ENCODE data around the gene SLC24A3.
A peak's percentile ranks its signal among the peaks of the same experiment; 100 is the strongest.

Gene SLC24A3

DNA sequence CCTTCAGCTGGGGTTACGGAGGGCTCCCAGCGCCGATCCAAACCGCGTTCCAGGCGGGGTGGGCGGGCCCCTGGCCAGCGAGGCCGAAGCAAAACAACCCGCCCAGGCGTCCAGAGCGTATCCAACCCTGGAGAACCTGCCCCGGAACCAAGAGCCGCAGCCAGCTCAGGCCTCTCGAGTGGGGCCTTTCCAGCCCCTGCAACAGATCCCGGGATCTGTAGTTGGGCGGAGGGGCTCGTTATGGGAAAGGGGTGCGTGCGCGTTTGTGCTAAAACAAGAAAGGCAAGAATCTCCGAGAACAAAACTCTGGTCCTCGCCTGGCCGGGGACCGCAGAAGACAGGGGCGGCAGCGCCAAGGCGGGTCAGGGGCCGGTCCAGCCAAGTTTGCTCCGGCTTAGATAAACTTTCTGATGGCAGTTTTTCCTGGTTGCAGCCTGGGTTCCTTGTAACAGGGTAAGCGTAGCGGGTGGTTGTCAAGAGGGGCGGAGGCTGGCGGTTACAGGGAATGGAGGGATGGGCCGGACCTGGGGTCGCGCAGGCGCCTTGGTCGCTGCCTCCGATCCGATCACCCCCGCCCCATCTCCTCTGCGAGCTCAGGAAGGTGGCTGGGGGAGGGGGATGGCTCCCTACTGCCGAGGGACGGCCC is 545.2 kb downstream of the SLC24A3 start:
- peak overlapping the region; percentile 84 for H3K4me3 ChIP-seq
- H3K9ac ChIP-seq (ENCODE audit: insufficient read length) = peak overlapping the region; percentile 71
- no peaks in the 10 kb centered on the region for H3K9me3 ChIP-seq (ENCODE audit: low read depth, low read length)
- DNase-seq (ENCODE audit: low read depth, low spot score) = no peak
- TF ChIP-seq EZH2 (IDR thresholded peaks at IDR 0.05) (no peak), FOXP2 (optimal IDR thresholded peaks at IDR 0.05; ENCODE audit: control extremely low read depth, extremely low read length, insufficient read depth) (no peak), POLR2AphosphoS5 (IDR thresholded peaks at IDR 0.05; ENCODE audit: borderline replicate concordance, low read depth, low read length) (no peak; the same call in none of the 2 replicates)
- H3K36me3 ChIP-seq (ENCODE audit: insufficient read depth, low read length) = no peaks in the 10 kb centered on the region
- H3K27ac ChIP-seq = peak overlapping the region; percentile 67

DNA sequence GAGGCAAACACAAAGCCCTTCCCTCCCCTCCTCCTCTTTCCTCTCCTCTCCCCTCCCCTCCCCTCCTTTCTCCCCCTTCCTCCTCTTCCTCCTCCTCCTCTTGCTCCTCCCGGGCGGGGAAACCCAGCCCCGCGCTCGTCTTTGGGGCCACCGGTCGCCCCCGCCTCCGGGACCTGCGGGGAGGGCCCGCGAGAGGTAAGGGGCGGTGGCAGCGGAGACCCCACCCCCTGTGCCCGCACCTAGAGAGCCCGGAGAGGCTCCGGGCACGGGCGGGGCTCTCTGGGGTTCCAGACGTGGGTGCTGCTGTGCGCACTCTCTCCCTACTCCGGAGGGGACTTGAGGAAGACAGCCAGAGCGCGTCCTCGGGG is 545.7 kb downstream of the SLC24A3 start, which contains the start of gene RIN2:
Gene RIN2 (plus strand): TSS at position 126 of the 368 bp plus-strand sequence. CDS start 131,344 bp downstream, outside the sequence.
- peak within 1 kb of the TSS; percentile 71 for H3K9ac ChIP-seq (ENCODE audit: insufficient read length)
- H3K9me3 ChIP-seq (ENCODE audit: low read depth, low read length) = no peaks in the 10 kb centered on the region
- no peak for DNase-seq (ENCODE audit: low read depth, low spot score)
- H3K4me3 ChIP-seq = peak within 1 kb of the TSS; percentile 84
- no peaks in the 10 kb centered on the region for H3K36me3 ChIP-seq (ENCODE audit: insufficient read depth, low read length)
- TF ChIP-seq POLR2AphosphoS5 (IDR thresholded peaks at IDR 0.05; ENCODE audit: borderline replicate concordance, low read depth, low read length) (peak; percentile 40), FOXP2 (optimal IDR thresholded peaks at IDR 0.05; ENCODE audit: control extremely low read depth, extremely low read length, insufficient read depth) (no peak)
- peak within 1 kb of the TSS; percentile 67 for H3K27ac ChIP-seq

DNA sequence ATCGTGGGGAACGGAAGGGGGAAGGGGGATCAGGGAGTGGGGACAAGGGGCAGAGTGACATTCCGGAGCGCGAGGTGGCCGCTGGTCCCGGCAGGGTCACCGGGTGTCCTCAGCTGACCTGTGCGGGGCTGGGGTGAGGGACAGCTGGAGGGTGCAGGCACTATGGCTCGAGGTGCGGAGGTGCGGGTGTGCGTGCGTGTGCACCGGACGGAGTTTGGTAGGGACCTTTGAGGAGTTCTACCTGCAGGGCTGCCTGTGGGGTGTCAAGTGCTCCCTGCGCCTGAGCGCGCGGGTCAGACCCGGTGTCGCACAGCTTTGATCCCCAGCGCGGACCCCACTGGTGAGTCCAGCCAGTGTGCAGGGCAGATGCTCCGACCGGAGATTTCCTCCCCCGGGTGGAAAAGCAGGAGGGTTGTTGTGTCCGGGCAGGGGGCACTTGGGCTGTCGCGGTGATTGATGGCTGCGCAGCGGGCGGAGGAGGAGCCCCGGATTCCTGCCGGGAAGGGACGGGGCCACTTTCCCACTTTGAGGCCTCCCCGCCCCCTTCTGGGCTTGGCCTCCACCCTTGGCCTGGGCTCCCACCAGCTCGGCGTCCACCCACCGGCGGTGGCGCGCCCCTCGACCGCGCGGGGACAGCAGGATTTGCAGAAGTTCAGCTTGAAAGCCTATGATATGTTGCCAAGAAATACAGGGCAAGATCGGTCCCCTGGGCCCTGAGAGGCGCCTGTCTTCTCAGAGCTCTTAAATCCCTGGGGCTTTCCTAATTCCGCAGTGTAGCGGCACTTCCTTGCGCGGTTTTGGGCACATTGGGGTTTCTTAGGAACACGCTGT is 546.3 kb downstream of the SLC24A3 start:
- Histone ChIP-seq H3K9me3 (ENCODE audit: low read depth, low read length) (no peaks in the 10 kb centered on the region), H3K36me3 (ENCODE audit: insufficient read depth, low read length) (no peaks in the 10 kb centered on the region), H3K27ac (peak overlapping the region; percentile 53), H3K4me3 (peak overlapping the region; percentile 84), H3K9ac (ENCODE audit: insufficient read length) (peak overlapping the region; percentile 66)
- DNase-seq (ENCODE audit: low read depth, low spot score) = peak; percentile 87
- TF ChIP-seq EZH2 (IDR thresholded peaks at IDR 0.05) (no peak), FOXP2 (optimal IDR thresholded peaks at IDR 0.05; ENCODE audit: control extremely low read depth, extremely low read length, insufficient read depth) (no peak), POLR2AphosphoS5 (IDR thresholded peaks at IDR 0.05; ENCODE audit: borderline replicate concordance, low read depth, low read length) (peak; percentile 48; the same call in 1 of the 2 replicates)

- Histone ChIP-seq H3K27ac (no peak overlapping the region), H3K36me3 (ENCODE audit: insufficient read depth, low read length) (no peaks in the 10 kb centered on the region), H3K9me3 (ENCODE audit: low read depth, low read length) (no peaks in the 10 kb centered on the region), H3K9ac (ENCODE audit: insufficient read length) (no peak overlapping the region), H3K4me3 (no peak overlapping the region)
- TF ChIP-seq EZH2 (IDR thresholded peaks at IDR 0.05) (no peak), POLR2AphosphoS5 (IDR thresholded peaks at IDR 0.05; ENCODE audit: borderline replicate concordance, low read depth, low read length) (no peak), FOXP2 (optimal IDR thresholded peaks at IDR 0.05; ENCODE audit: control extremely low read depth, extremely low read length, insufficient read depth) (no peak)
- DNase-seq (ENCODE audit: low read depth, low spot score) = no peak
Measured at GRCh38 chr20:19760371-19760721, 547.9 kb downstream of the SLC24A3 start.

DNA sequence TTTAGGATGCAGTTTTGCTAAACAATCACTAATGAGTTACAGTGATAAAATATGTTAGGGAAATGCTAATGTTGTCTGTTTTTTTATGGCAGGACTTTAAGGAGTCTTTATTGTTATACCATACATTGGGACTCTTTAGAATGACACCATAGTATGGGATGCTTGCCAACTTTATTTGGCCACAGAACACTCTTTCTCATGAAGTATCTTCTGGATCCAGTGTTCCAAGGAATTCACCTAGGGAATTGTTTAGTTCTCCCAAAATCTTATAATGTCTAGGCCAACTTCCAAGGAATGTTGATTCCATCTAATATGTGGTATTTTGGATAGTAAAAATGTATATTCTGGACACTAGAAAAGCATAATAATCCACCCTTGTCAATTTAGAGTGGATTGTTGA is 548.9 kb downstream of the SLC24A3 start:
- Histone ChIP-seq H3K27ac (peak overlapping the region; percentile 55; the same call in 1 of the 2 replicates), H3K9me3 (ENCODE audit: low read depth, low read length) (no peaks in the 10 kb centered on the region), H3K36me3 (ENCODE audit: insufficient read depth, low read length) (no peaks in the 10 kb centered on the region), H3K4me3 (no peak overlapping the region), H3K9ac (ENCODE audit: insufficient read length) (no peak overlapping the region)
- DNase-seq (ENCODE audit: low read depth, low spot score) = no peak
- TF ChIP-seq EZH2 (IDR thresholded peaks at IDR 0.05) (no peak), FOXP2 (optimal IDR thresholded peaks at IDR 0.05; ENCODE audit: control extremely low read depth, extremely low read length, insufficient read depth) (no peak), POLR2AphosphoS5 (IDR thresholded peaks at IDR 0.05; ENCODE audit: borderline replicate concordance, low read depth, low read length) (no peak)

GRCh38 chr20:19761841-19762240 is 549.4 kb downstream of the SLC24A3 start:
- no peaks in the 10 kb centered on the region for H3K36me3 ChIP-seq (ENCODE audit: insufficient read depth, low read length)
- H3K27ac ChIP-seq = peak overlapping the region; percentile 55
- H3K9ac ChIP-seq (ENCODE audit: insufficient read length) = no peak overlapping the region
- no peak for DNase-seq (ENCODE audit: low read depth, low spot score)
- no peaks in the 10 kb centered on the region for H3K9me3 ChIP-seq (ENCODE audit: low read depth, low read length)
- no peak for TF ChIP-seq EZH2 (IDR thresholded peaks at IDR 0.05)
- no peak for TF ChIP-seq FOXP2 (optimal IDR thresholded peaks at IDR 0.05; ENCODE audit: control extremely low read depth, extremely low read length, insufficient read depth)
- TF ChIP-seq POLR2AphosphoS5 (IDR thresholded peaks at IDR 0.05; ENCODE audit: borderline replicate concordance, low read depth, low read length) = no peak
- H3K4me3 ChIP-seq = no peak overlapping the region

- TF ChIP-seq FOXP2 (optimal IDR thresholded peaks at IDR 0.05; ENCODE audit: control extremely low read depth, extremely low read length, insufficient read depth) (no peak), POLR2AphosphoS5 (IDR thresholded peaks at IDR 0.05; ENCODE audit: borderline replicate concordance, low read depth, low read length) (no peak), EZH2 (IDR thresholded peaks at IDR 0.05) (no peak)
- Histone ChIP-seq H3K9me3 (ENCODE audit: low read depth, low read length) (no peaks in the 10 kb centered on the region), H3K9ac (ENCODE audit: insufficient read length) (no peak overlapping the region), H3K4me3 (no peak overlapping the region), H3K27ac (no peak overlapping the region), H3K36me3 (ENCODE audit: insufficient read depth, low read length) (no peaks in the 10 kb centered on the region)
- no peak for DNase-seq (ENCODE audit: low read depth, low spot score)
Measured at GRCh38 chr20:19764207-19764606, 551.8 kb downstream of the SLC24A3 start.

GRCh38 chr20:19765266-19765665 is 552.8 kb downstream of the SLC24A3 start:
- H3K9me3 ChIP-seq (ENCODE audit: low read depth, low read length) = no peaks in the 10 kb centered on the region
- no peak for TF ChIP-seq EZH2 (IDR thresholded peaks at IDR 0.05)
- no peak for TF ChIP-seq POLR2AphosphoS5 (IDR thresholded peaks at IDR 0.05; ENCODE audit: borderline replicate concordance, low read depth, low read length)
- TF ChIP-seq FOXP2 (optimal IDR thresholded peaks at IDR 0.05; ENCODE audit: control extremely low read depth, extremely low read length, insufficient read depth) = no peak
- H3K36me3 ChIP-seq (ENCODE audit: insufficient read depth, low read length) = no peaks in the 10 kb centered on the region
- H3K4me3 ChIP-seq = no peak overlapping the region
- H3K9ac ChIP-seq (ENCODE audit: insufficient read length) = no peak overlapping the region
- H3K27ac ChIP-seq = no peak overlapping the region
- DNase-seq (ENCODE audit: low read depth, low spot score) = no peak
